ENCODE measurements around the gene PTPRG. TPM values are rescaled to one million over a fixed set of nuclear protein-coding genes. Genes with fewer than 3 reads are reported as not detected.

Gene PTPRG
- total and polyA plus RNA-seq, 11 donors = 8.0 to 48.5 (median 35.4) TPM

DNA sequence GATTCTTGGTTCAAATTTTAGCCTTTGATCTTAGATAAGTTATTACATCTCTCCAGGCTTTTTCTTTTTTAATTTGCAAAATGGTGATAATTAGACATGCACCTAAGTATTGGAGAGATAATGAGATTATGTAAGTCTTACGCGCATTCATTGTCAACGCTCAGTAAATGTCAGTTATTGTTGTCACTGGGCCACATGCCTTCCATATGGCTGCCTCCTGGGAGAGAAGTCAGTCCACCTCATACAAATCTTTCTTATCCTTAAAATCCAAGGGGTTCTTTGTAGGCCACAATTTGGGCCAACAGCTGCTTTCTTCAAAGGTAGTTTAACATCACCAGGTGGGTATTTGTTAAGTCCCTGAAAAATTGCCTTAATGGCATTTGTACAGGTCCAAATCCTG is 25.5 kb upstream of the PTPRG start:
- ATAC-seq = no peak
- no peaks in the 10 kb centered on the region for H3K9me3 ChIP-seq
- intact Hi-C loops (cut with DNase I) = loop anchor here in 2 of 10 donors (10.0 kb wide), 1 partner anchor 281 kb away; the partner anchor contains the start of gene FHIT (in 2 of the 2)
- 95 to 98% (median 97%) methylated on average over 3 of the region's 3 CpGs for WGBS, 4 donors
- no peaks in the 10 kb centered on the region for H3K27me3 ChIP-seq
- H3K4me3 ChIP-seq = no peak overlapping the region
- no peak for DNase-seq
- TF ChIP-seq POLR2A (IDR thresholded peaks at IDR 0.05) = no peak
- TF ChIP-seq, protein P1, sequence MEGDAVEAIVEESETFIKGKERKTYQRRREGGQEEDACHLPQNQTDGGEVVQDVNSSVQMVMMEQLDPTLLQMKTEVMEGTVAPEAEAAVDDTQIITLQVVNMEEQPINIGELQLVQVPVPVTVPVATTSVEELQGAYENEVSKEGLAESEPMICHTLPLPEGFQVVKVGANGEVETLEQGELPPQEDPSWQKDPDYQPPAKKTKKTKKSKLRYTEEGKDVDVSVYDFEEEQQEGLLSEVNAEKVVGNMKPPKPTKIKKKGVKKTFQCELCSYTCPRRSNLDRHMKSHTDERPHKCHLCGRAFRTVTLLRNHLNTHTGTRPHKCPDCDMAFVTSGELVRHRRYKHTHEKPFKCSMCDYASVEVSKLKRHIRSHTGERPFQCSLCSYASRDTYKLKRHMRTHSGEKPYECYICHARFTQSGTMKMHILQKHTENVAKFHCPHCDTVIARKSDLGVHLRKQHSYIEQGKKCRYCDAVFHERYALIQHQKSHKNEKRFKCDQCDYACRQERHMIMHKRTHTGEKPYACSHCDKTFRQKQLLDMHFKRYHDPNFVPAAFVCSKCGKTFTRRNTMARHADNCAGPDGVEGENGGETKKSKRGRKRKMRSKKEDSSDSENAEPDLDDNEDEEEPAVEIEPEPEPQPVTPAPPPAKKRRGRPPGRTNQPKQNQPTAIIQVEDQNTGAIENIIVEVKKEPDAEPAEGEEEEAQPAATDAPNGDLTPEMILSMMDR (IDR thresholded peaks at IDR 0.05) = no peak
- H3K27ac ChIP-seq = no peak overlapping the region
- H3K4me1 ChIP-seq = peaks cover 0 to 14% (median 8%) of the 10 kb centered on the region in 12 donors
- no peaks in the 10 kb centered on the region for H3K36me3 ChIP-seq

DNA sequence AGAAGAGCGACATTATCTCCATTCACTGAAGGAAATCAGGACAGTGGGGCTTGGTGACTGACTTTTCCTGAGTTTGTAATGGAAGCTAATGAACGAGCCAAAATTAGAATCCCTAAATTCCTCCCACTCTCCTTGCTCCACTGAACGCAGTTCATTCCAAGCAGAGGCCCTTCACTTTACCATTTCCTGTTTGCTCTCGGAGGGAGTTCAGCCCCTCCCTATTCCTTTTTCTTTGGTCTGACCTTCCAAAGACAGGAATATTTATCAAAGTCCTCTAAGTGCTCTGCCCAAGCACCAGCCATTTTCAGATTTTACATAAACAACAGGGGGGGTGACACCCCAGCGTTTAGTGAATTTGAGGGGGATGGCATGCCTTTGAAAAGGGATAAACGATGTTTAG is 24.0 kb upstream of the PTPRG start:
- peak in 1 of 5 donors; percentile 20 for DNase-seq
- H3K27me3 ChIP-seq = no peaks in the 10 kb centered on the region
- ATAC-seq = peak in 3 of 4 donors; percentile 29 to 72 (median 38)
- TF ChIP-seq POLR2A (IDR thresholded peaks at IDR 0.05) = no peak
- TF ChIP-seq, protein P1 (IDR thresholded peaks at IDR 0.05) = no peak
- WGBS, 4 donors = 15 to 32% (median 20%) methylated on average over 6 of the region's 6 CpGs
- H3K36me3 ChIP-seq = no peaks in the 10 kb centered on the region
- peak overlapping the region in 5 of 12 donors; percentile 3 to 40 (median 11) for H3K27ac ChIP-seq
- H3K9me3 ChIP-seq = no peaks in the 10 kb centered on the region
- H3K4me3 ChIP-seq = peak overlapping the region in 1 of 12 donors; percentile 13
- intact Hi-C loops (cut with DNase I) = loop anchor here in 2 of 10 donors (10.0 kb wide), 1 partner anchor 283 kb away; the partner anchor contains the start of gene FHIT (in 2 of the 2)
- peaks cover 0 to 16% (median 8%) of the 10 kb centered on the region in 12 donors for H3K4me1 ChIP-seq

DNA sequence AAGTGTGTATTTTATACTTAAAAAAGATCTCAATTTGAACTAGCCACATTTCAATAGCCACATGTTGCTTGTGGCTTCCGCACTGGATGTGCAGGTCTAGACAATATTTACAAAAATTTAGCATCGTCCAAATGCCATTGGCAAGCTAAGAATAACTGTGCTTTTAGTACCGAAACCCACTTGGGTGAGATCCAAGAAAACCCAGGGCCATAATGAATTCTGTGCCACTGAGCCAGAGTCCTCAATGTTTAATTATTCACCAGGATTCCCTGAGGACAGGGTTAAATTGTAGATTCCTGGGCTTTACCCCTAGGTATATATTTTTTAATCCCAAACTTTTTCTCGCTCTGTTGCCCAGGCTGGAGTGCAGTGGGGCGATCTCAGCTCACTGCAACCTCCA is 22.9 kb upstream of the PTPRG start:
- H3K4me1 ChIP-seq = peaks cover 0 to 16% (median 8%) of the 10 kb centered on the region in 12 donors
- TF ChIP-seq POLR2A (IDR thresholded peaks at IDR 0.05) = no peak
- TF ChIP-seq, protein P1 (IDR thresholded peaks at IDR 0.05) = no peak
- DNase-seq = no peak
- ATAC-seq = no peak
- no peak overlapping the region for H3K27ac ChIP-seq
- intact Hi-C loops (cut with DNase I) = loop anchor here in 2 of 10 donors (10.0 kb wide), 1 partner anchor 284 kb away; the partner anchor contains the start of gene FHIT (in 2 of the 2)
- WGBS, 4 donors = 93 to 94% (median 93%) methylated on average over 5 of the region's 5 CpGs
- H3K9me3 ChIP-seq = no peaks in the 10 kb centered on the region
- no peaks in the 10 kb centered on the region for H3K27me3 ChIP-seq
- H3K36me3 ChIP-seq = no peaks in the 10 kb centered on the region
- H3K4me3 ChIP-seq = no peak overlapping the region

DNA sequence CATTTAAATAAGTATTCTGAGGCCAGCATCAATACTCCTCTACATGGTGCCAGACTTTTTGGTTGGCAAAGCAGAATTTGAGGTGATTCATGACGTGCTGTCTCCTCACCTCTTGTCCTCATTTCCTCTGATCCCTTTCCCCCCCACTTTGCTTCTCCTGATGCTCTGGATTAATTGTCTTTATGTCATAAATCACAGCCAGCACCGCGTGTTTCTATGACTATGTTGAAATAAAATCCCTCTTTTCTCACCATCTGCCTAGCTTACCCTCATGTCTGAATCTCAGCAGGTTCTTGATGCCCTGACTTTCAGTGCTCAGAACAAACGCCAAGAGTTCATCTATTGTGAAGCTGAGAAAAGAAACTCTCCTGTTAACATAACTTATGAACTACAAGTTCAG is 19.7 kb upstream of the PTPRG start:
- H3K27me3 ChIP-seq = no peaks in the 10 kb centered on the region
- ATAC-seq (no peak), DNase-seq (no peak)
- no peak overlapping the region for H3K27ac ChIP-seq
- H3K36me3 ChIP-seq = no peaks in the 10 kb centered on the region
- intact Hi-C loops (cut with DNase I) = no loop called here
- WGBS, 4 donors = 73 to 77% (median 76%) methylated on average over 4 of the region's 4 CpGs
- H3K4me1 ChIP-seq = peaks cover 0 to 16% (median 8%) of the 10 kb centered on the region in 12 donors
- no peak overlapping the region for H3K4me3 ChIP-seq
- H3K9me3 ChIP-seq = no peaks in the 10 kb centered on the region
- TF ChIP-seq POLR2A (IDR thresholded peaks at IDR 0.05) = no peak
- TF ChIP-seq, protein P1 (IDR thresholded peaks at IDR 0.05) = no peak
